IPS-20b (cell line): ENCODE results near the gene NACC1.
"Not testable (repeated sequence)": the region's sequence is repeated elsewhere in the genome, so short reads cannot be mapped to it uniquely, and the experiment has no call there.

Experiments used
- H3K27ac ChIP-seq: one replicate; pipeline ENCODE4 v1.5.1; 2013; ENCODE audit warnings: low read length
- H3K27me3 ChIP-seq: 2 replicates; pipeline ENCODE4 v1.6.1; 2013; ENCODE audit warnings: mild to moderate bottlenecking, low read length, inconsistent platforms; ENCODE audit not compliant: insufficient read depth
- H3K36me3 ChIP-seq: 2 replicates; pipeline ENCODE4 v1.6.1; 2013; ENCODE audit warnings: low read depth, mild to moderate bottlenecking, inconsistent platforms, low read length, moderate library complexity; ENCODE audit not compliant: insufficient read depth
- H3K4me1 ChIP-seq: 2 replicates; pipeline ENCODE4 v1.6.1; 2013; ENCODE audit warnings: mild to moderate bottlenecking, control low read depth, inconsistent platforms, low read length, moderate library complexity; ENCODE audit not compliant: insufficient read depth
- H3K4me3 ChIP-seq: 2 replicates; pipeline ENCODE4 v1.5.1; 2013; ENCODE audit warnings: mild to moderate bottlenecking, low read length, inconsistent platforms
- H3K9ac ChIP-seq: 2 replicates; pipeline ENCODE4 v1.6.1; 2013; ENCODE audit warnings: low read depth, mild to moderate bottlenecking, inconsistent platforms, low read length, moderate library complexity
- H3K9me3 ChIP-seq: 2 replicates; pipeline ENCODE4 v1.6.1; 2013; ENCODE audit warnings: mild to moderate bottlenecking, low read depth, low read length, inconsistent platforms; ENCODE audit not compliant: insufficient read depth

The NACC1 gene

GRCh38 chr19:13171146-13171545 lies 53.1 kb downstream of the NACC1 start:
- no peaks in the 10 kb centered on the region for H3K36me3 ChIP-seq
- H3K4me3 ChIP-seq = no peak overlapping the region
- H3K9me3 ChIP-seq = no peaks in the 10 kb centered on the region
- no peaks in the 10 kb centered on the region for H3K27me3 ChIP-seq
- H3K27ac ChIP-seq = no peak overlapping the region
- H3K9ac ChIP-seq = no peak overlapping the region
- peaks cover 24% of the 10 kb centered on the region; the same call in 1 of the 2 replicates for H3K4me1 ChIP-seq

GRCh38 chr19:13172346-13173138 lies 54.5 kb downstream of the NACC1 start:
- no peak overlapping the region for H3K9ac ChIP-seq
- no peaks in the 10 kb centered on the region for H3K9me3 ChIP-seq
- peaks cover 17% of the 10 kb centered on the region; the same call in 1 of the 2 replicates for H3K4me1 ChIP-seq
- H3K36me3 ChIP-seq = no peaks in the 10 kb centered on the region
- H3K27ac ChIP-seq = no peak overlapping the region
- no peak overlapping the region for H3K4me3 ChIP-seq
- H3K27me3 ChIP-seq = no peaks in the 10 kb centered on the region

- H3K36me3 ChIP-seq = no peaks in the 10 kb centered on the region
- H3K4me1 ChIP-seq = peaks cover 11% of the 10 kb centered on the region; the same call in 1 of the 2 replicates
- H3K27me3 ChIP-seq = no peaks in the 10 kb centered on the region
- no peaks in the 10 kb centered on the region for H3K9me3 ChIP-seq
- H3K4me3 ChIP-seq = no peak overlapping the region
- H3K9ac ChIP-seq = no peak overlapping the region
- no peak overlapping the region for H3K27ac ChIP-seq
Measured at GRCh38 chr19:13173139-13173737, 55.2 kb downstream of the NACC1 start.

GRCh38 chr19:13176345-13176744 lies 58.3 kb downstream of the NACC1 start:
- Histone ChIP-seq H3K36me3 (no peaks in the 10 kb centered on the region), H3K9me3 (no peaks in the 10 kb centered on the region), H3K9ac (no peak overlapping the region), H3K4me1 (no peaks in the 10 kb centered on the region), H3K27me3 (no peaks in the 10 kb centered on the region), H3K4me3 (no peak overlapping the region), H3K27ac (no peak overlapping the region)

- not testable (repeated sequence) for H3K9me3 ChIP-seq, H3K9ac ChIP-seq, H3K4me1 ChIP-seq, H3K27ac ChIP-seq, H3K27me3 ChIP-seq, H3K36me3 ChIP-seq, H3K4me3 ChIP-seq
Measured at GRCh38 chr19:13177584-13177983, 59.5 kb downstream of the NACC1 start.

- not testable (repeated sequence) for H3K9me3 ChIP-seq, H3K27me3 ChIP-seq, H3K9ac ChIP-seq, H3K36me3 ChIP-seq, H3K27ac ChIP-seq, H3K4me1 ChIP-seq, H3K4me3 ChIP-seq
Measured at GRCh38 chr19:13178291-13178690, 60.2 kb downstream of the NACC1 start.

GRCh38 chr19:13181747-13182388 lies 63.8 kb downstream of the NACC1 start:
- Histone ChIP-seq H3K36me3 (no peaks in the 10 kb centered on the region), H3K9ac (no peak overlapping the region), H3K9me3 (no peaks in the 10 kb centered on the region), H3K27me3 (no peaks in the 10 kb centered on the region), H3K27ac (no peak overlapping the region), H3K4me3 (no peak overlapping the region), H3K4me1 (no peaks in the 10 kb centered on the region)

GRCh38 chr19:13184926-13185325 lies 66.9 kb downstream of the NACC1 start:
- H3K36me3 ChIP-seq, H3K4me1 ChIP-seq, H3K27me3 ChIP-seq, H3K9ac ChIP-seq, H3K27ac ChIP-seq, H3K9me3 ChIP-seq, H3K4me3 ChIP-seq: not testable (repeated sequence)

GRCh38 chr19:13185763-13186657 lies 67.9 kb downstream of the NACC1 start:
- not testable (repeated sequence) for H3K36me3 ChIP-seq, H3K4me3 ChIP-seq, H3K27ac ChIP-seq, H3K4me1 ChIP-seq, H3K9ac ChIP-seq, H3K9me3 ChIP-seq, H3K27me3 ChIP-seq

- not testable (repeated sequence) for H3K4me3 ChIP-seq, H3K27me3 ChIP-seq, H3K4me1 ChIP-seq, H3K36me3 ChIP-seq, H3K9ac ChIP-seq, H3K9me3 ChIP-seq, H3K27ac ChIP-seq
Measured at GRCh38 chr19:13186688-13187087, 68.6 kb downstream of the NACC1 start.

- Histone ChIP-seq H3K9me3 (no peaks in the 10 kb centered on the region), H3K36me3 (no peaks in the 10 kb centered on the region), H3K27ac (no peak overlapping the region), H3K4me3 (no peak overlapping the region), H3K27me3 (no peaks in the 10 kb centered on the region), H3K9ac (no peak overlapping the region), H3K4me1 (no peaks in the 10 kb centered on the region; the same call in 1 of the 2 replicates)
Measured at GRCh38 chr19:13187419-13187818, 69.4 kb downstream of the NACC1 start.
